HEK293 (cell line): ENCODE data around the gene MSH5.

Source experiments
- CTCF ChIA-PET: fragments of 350-600 bp; formaldehyde crosslinking; extraction: SDS; loops from one replicate; lab custom pipeline; 2021; ENCODE audit warnings: antibody characterized with exemption; lab: Yijun Ruan, JAX
- POLR2A ChIA-PET: fragments of 300-600 bp; formaldehyde crosslinking; extraction: SDS; loops from one replicate; lab custom pipeline; 2020; ENCODE audit warnings: antibody characterized with exemption, inconsistent platforms; lab: Yijun Ruan, JAX
- H3K27ac ChIP-seq: fragments of 200-500 bp; sonication (Bioruptor generic); 2 replicates; pipeline ENCODE4 v1.5.1; 2014; ENCODE audit warnings: low read depth, low read length, control low read depth, inconsistent platforms; ENCODE audit errors: extremely low read depth
- H3K36me3 ChIP-seq, 2 experiments: fragments of 200-500 bp in 1 of 2; sonication (Bioruptor generic) in 1 of 2; 1 replicate in 1 of 2; 2 replicates in 1 of 2; pipeline ENCODE4 v1.5.1; 2014 to 2017; ENCODE audit warnings: inconsistent platforms in 2 of 2, low read length in 2 of 2; ENCODE audit not compliant: control insufficient read depth in 2 of 2, insufficient read depth in 1 of 2
- H3K4me1 ChIP-seq: fragments of 200-500 bp; sonication (Bioruptor generic); 2 replicates; pipeline ENCODE4 v1.5.1; 2014; ENCODE audit warnings: mild to moderate bottlenecking, low read length, inconsistent platforms; ENCODE audit not compliant: control insufficient read depth, insufficient read depth
- H3K4me3 ChIP-seq: 2 replicates; pipeline ENCODE4 v1.5.1; 2011; ENCODE audit warnings: low read depth, mild to moderate bottlenecking, control low read depth, low read length, moderate library complexity
- H3K9me3 ChIP-seq: fragments of 200-500 bp; sonication (Bioruptor generic); 2 replicates; pipeline ENCODE4 v1.5.1; 2014; ENCODE audit warnings: low read depth, low read length, inconsistent platforms; ENCODE audit not compliant: control insufficient read depth, insufficient read depth
- HOXA7 ChIP-seq: sonication (generic); formaldehyde crosslinking; IDR thresholded peaks from 2 replicates; pipeline ENCODE4 v1.8.1; 2022; ENCODE audit warnings: missing genetic modification reagents, borderline replicate concordance
- OSR2 ChIP-seq: fragments of 450-650 bp; formaldehyde crosslinking; IDR thresholded peaks from 2 replicates; pipeline ENCODE4 v1.5.1; 2016; ENCODE audit warnings: missing biosample characterization, missing genetic modification characterization
- PATZ1 ChIP-seq: fragments of 450-650 bp; formaldehyde crosslinking; IDR thresholded peaks from 2 replicates; pipeline ENCODE4 v1.5.1; 2016; ENCODE audit warnings: missing biosample characterization, missing genetic modification characterization
- ZBTB10 ChIP-seq: fragments of 450-650 bp; formaldehyde crosslinking; IDR thresholded peaks from 2 replicates; pipeline ENCODE4 v1.5.1; 2016; ENCODE audit warnings: missing biosample characterization, missing genetic modification characterization
- ZBTB17 ChIP-seq: fragments of 450-650 bp; formaldehyde crosslinking; IDR thresholded peaks from 2 replicates; pipeline ENCODE4 v1.5.1; 2016; ENCODE audit warnings: missing biosample characterization, missing genetic modification characterization
- ZBTB44 ChIP-seq: fragments of 450-650 bp; IDR thresholded peaks from 2 replicates; pipeline ENCODE4 v1.5.1; 2018; ENCODE audit warnings: missing biosample characterization, mild to moderate bottlenecking, missing genetic modification characterization
- ZFP37 ChIP-seq: fragments of 450-650 bp; formaldehyde crosslinking; IDR thresholded peaks from 2 replicates; pipeline ENCODE4 v1.5.1; 2016; ENCODE audit warnings: missing biosample characterization, missing genetic modification characterization
- ZNF114 ChIP-seq: fragments of 450-650 bp; formaldehyde crosslinking; IDR thresholded peaks from 2 replicates; pipeline ENCODE4 v1.5.0; 2017; ENCODE audit warnings: missing biosample characterization, missing genetic modification characterization
- ZNF169 ChIP-seq: fragments of 450-650 bp; formaldehyde crosslinking; IDR thresholded peaks from 2 replicates; pipeline ENCODE4 v1.5.1; 2016; ENCODE audit warnings: missing biosample characterization, missing genetic modification characterization
- ZNF174 ChIP-seq: fragments of 450-650 bp; formaldehyde crosslinking; IDR thresholded peaks from 2 replicates; pipeline ENCODE4 v1.5.0; 2017; ENCODE audit warnings: missing biosample characterization, mild to moderate bottlenecking, missing genetic modification characterization
- ZNF24 ChIP-seq: fragments of 450-650 bp; formaldehyde crosslinking; IDR thresholded peaks from 2 replicates; pipeline ENCODE4 v1.5.1; 2016; ENCODE audit warnings: missing biosample characterization, missing genetic modification characterization
- ZNF433 ChIP-seq: fragments of 450-650 bp; formaldehyde crosslinking; IDR thresholded peaks from 2 replicates; pipeline ENCODE4 v1.5.1; 2016; ENCODE audit warnings: missing biosample characterization, missing genetic modification characterization, low read depth
- ZNF449 ChIP-seq: fragments of 450-650 bp; formaldehyde crosslinking; IDR thresholded peaks from 2 replicates; pipeline ENCODE4 v1.5.1; 2017; ENCODE audit warnings: missing biosample characterization, mild to moderate bottlenecking, missing genetic modification characterization, moderate library complexity
- ZNF510 ChIP-seq: fragments of 450-650 bp; formaldehyde crosslinking; IDR thresholded peaks from 2 replicates; pipeline ENCODE4 v1.5.1; 2018; ENCODE audit warnings: mild to moderate bottlenecking, missing genetic modification characterization, missing biosample characterization; ENCODE audit not compliant: insufficient replicate concordance
- ZNF571 ChIP-seq: fragments of 450-650 bp; formaldehyde crosslinking; IDR thresholded peaks from 2 replicates; pipeline ENCODE4 v1.5.0; 2017; ENCODE audit warnings: missing biosample characterization, missing genetic modification characterization
- ZNF791 ChIP-seq: fragments of 450-650 bp; formaldehyde crosslinking; IDR thresholded peaks from 2 replicates; pipeline ENCODE4 v1.5.1; 2016; ENCODE audit warnings: missing biosample characterization, missing genetic modification characterization
- ZSCAN16 ChIP-seq: fragments of 450-650 bp; formaldehyde crosslinking; IDR thresholded peaks from 2 replicates; pipeline ENCODE4 v1.5.1; 2016; ENCODE audit warnings: missing biosample characterization, missing genetic modification characterization
- TF ChIP-seq, protein P1 (sequence below): fragments of 450-650 bp; formaldehyde crosslinking; conservative IDR thresholded peaks from 2 replicates; pipeline ENCODE4 v1.5.1; 2016; ENCODE audit warnings: low read depth, missing biosample characterization, missing genetic modification characterization
- TF ChIP-seq, protein P2 (sequence below): fragments of 450-650 bp; formaldehyde crosslinking; IDR thresholded peaks from 2 replicates; pipeline ENCODE4 v1.5.1; 2016; ENCODE audit warnings: missing biosample characterization, missing genetic modification characterization
- TF ChIP-seq, protein P3 (sequence below): fragments of 450-650 bp; IDR thresholded peaks from 2 replicates; pipeline ENCODE4 v1.5.1; 2018; ENCODE audit warnings: missing biosample characterization, missing genetic modification characterization

Gene MSH5

DNA sequence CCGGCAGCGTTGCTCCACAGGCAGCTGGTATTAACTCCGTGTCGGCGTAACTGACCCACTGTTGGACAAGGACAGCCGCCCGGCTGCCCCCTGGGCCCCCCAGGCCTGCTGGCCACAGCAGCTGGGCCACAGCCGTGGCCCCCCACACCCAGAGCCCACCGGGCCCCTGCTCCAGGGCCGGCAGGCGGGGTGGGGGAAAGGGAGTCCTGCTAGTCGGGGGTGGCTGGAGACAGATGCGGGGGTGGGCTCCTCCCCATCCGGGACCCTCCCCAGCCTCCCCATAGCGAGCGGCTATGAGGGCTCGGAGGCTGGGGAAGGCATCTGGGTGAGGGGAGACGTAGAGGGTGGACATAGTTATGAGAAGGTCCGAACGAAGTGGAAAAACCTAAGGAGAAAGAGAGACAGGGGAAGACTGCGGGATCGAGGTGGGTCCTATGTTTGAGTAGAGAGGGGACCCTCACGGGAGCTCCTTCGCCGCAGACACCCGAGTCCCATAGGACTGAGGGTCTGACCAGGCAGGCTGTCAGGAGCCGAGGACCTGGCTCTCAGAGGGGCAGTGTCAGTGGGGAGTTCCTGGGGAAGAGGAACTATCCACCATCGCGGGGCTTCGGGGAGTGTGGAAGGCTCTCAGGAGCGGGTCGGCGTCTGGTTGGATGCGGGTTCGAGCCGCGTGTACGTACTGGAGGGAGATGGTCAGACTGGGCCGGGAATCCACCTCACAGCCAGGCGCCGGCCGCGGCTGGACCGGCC lies 55.2 kb downstream of the MSH5 start (continued):
- TF ChIP-seq, protein P1, sequence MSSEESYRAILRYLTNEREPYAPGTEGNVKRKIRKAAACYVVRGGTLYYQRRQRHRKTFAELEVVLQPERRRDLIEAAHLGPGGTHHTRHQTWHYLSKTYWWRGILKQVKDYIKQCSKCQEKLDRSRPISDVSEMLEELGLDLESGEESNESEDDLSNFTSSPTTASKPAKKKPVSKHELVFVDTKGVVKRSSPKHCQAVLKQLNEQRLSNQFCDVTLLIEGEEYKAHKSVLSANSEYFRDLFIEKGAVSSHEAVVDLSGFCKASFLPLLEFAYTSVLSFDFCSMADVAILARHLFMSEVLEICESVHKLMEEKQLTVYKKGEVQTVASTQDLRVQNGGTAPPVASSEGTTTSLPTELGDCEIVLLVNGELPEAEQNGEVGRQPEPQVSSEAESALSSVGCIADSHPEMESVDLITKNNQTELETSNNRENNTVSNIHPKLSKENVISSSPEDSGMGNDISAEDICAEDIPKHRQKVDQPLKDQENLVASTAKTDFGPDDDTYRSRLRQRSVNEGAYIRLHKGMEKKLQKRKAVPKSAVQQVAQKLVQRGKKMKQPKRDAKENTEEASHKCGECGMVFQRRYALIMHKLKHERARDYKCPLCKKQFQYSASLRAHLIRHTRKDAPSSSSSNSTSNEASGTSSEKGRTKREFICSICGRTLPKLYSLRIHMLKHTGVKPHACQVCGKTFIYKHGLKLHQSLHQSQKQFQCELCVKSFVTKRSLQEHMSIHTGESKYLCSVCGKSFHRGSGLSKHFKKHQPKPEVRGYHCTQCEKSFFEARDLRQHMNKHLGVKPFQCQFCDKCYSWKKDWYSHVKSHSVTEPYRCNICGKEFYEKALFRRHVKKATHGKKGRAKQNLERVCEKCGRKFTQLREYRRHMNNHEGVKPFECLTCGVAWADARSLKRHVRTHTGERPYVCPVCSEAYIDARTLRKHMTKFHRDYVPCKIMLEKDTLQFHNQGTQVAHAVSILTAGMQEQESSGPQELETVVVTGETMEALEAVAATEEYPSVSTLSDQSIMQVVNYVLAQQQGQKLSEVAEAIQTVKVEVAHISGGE (tag by site-specific recombination), result 0 out of 2 replicates have a peak, but pooled peaks have one; percentile 5
- TF ChIP-seq HOXA7 (CRISPR knock-in tag) (no peak), ZNF114 (tag by site-specific recombination) (no peak), ZSCAN16 (tag by site-specific recombination) (no peak), ZNF791 (no peak), ZNF433 (tag by site-specific recombination) (0 out of 2 replicates have a peak, but pooled peaks have one; percentile 4), ZBTB44 (tag by site-specific recombination) (no peak), OSR2 (tag by site-specific recombination) (no peak), ZFP37 (tag by site-specific recombination) (no peak), ZNF174 (tag by site-specific recombination) (no peak), ZNF169 (tag by site-specific recombination) (no peak)

- Histone ChIP-seq H3K4me1 (no peaks in the 10 kb centered on the region; the same call in 1 of the 2 replicates), H3K27ac (peak within 1 kb of the TSS; percentile 93), H3K9me3 (no peaks in the 10 kb centered on the region), H3K36me3 (peaks cover 10 to 34% of the 10 kb centered on the region in 2 experiments), H3K4me3 (peak within 1 kb of the TSS; percentile 81)
- ChIA-PET CTCF (interaction anchor here (0.6 to 4.9 kb wide), 22 partner anchors 10 to 156 kb away, joined by 3 to 55 read pairs (median 4); partner anchors contain the start of genes HSPA1B and LSM2), POLR2A (interaction anchor here (0.6 to 5.9 kb wide), 22 partner anchors 9 to 400 kb away, joined by 3 to 138 read pairs (median 6); partner anchors contain the start of genes C6orf47, DDAH2, DDX39B and HSPA1A)
- peak; percentile 81 for TF ChIP-seq PATZ1 (tag by site-specific recombination)
- TF ChIP-seq ZNF24 (tag by site-specific recombination), result no peak
- TF ChIP-seq ZNF449 (tag by site-specific recombination), result 0 out of 2 replicates have a peak, but pooled peaks have one; percentile 40
- TF ChIP-seq, protein P2, sequence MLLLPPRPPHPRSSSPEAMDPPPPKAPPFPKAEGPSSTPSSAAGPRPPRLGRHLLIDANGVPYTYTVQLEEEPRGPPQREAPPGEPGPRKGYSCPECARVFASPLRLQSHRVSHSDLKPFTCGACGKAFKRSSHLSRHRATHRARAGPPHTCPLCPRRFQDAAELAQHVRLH (tag by site-specific recombination), result peak; percentile 35; the same call in 1 of the 2 replicates
- TF ChIP-seq ZBTB17, result no peak
- TF ChIP-seq, protein P3, sequence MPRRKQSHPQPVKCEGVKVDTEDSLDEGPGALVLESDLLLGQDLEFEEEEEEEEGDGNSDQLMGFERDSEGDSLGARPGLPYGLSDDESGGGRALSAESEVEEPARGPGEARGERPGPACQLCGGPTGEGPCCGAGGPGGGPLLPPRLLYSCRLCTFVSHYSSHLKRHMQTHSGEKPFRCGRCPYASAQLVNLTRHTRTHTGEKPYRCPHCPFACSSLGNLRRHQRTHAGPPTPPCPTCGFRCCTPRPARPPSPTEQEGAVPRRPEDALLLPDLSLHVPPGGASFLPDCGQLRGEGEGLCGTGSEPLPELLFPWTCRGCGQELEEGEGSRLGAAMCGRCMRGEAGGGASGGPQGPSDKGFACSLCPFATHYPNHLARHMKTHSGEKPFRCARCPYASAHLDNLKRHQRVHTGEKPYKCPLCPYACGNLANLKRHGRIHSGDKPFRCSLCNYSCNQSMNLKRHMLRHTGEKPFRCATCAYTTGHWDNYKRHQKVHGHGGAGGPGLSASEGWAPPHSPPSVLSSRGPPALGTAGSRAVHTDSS (tag by site-specific recombination), result peak; percentile 14; the same call in 1 of the 2 replicates
- no peak for TF ChIP-seq ZNF510 (tag by site-specific recombination)
- peak; percentile 64 for TF ChIP-seq ZBTB10 (tag by site-specific recombination)
- TF ChIP-seq ZNF571, result no peak
Observed at GRCh38 chr6:31795616-31796298, 56.0 kb downstream of the MSH5 start, which contains the start of gene VARS1. TSS of gene VARS1 (minus strand) at chr6:31795752. CDS start at chr6:31795217, 535 bp downstream.
